ENCODE results near the gene GPR152. TPM values are rescaled to one million over a fixed set of nuclear protein-coding genes. Genes with fewer than 3 reads are reported as not detected.

GPR152 gene
- total and polyA plus RNA-seq, 7 experiments from 2014 or later, result 1.4 to 1.5 TPM; not detected in 5

DNA sequence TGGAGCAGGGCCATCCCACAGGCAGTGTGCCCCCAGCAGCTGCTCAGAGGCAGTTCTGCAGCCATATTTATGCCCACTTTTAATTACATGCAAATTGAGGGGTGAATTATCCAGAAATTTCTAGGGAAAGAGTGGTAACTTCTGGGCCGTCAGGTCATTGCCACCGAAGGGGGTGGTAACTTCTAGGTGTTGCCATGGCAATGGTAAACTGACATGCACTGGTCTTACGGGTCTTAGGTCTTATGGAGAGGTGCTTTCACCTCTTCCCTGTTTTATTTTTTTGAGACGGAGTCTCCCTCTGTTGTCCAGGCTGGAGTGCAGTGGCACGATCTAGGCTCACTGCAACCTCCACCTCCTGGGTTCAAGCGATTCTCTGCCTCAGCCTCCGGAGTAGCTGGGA, 20.4 kb upstream of the GPR152 start:
- Mint-ChIP-seq H3K27ac (no peak overlapping the region), H3K9me3 (no peaks in the 10 kb centered on the region)
- intact Hi-C loops (cut with micrococcal nuclease), result no loop called here

GRCh38 chr11:67470337-67471002, 17.9 kb upstream of the GPR152 start:
- Mint-ChIP-seq H3K27me3 (peaks cover 0 to 10% (median 0%) of the 10 kb centered on the region in 5 donors), H3K4me1 (peaks cover 19 to 35% (median 23%) of the 10 kb centered on the region in 7 donors), H3K9me3 (no peaks in the 10 kb centered on the region), H3K27ac (peak overlapping the region in 4 of 9 donors; percentile 5 to 88 (median 48)), H3K36me3 (peaks cover 0 to 3% (median 0%) of the 10 kb centered on the region in 5 donors), H3K4me3 (peak overlapping the region in 5 of 10 donors; percentile 87 to 92 (median 91))
- no peak overlapping the region for H3K27ac ChIP-seq (ENCODE audit: low read depth, low read length)
- no peak overlapping the region for H3K4me3 ChIP-seq (ENCODE audit: low read length)
- ChIA-PET CTCF (interaction anchor here (0.6 to 1.6 kb wide), 5 partner anchors 26 to 125 kb away, joined by 3 to 6 read pairs (median 3); partner anchors contain the start of gene PPP1CA), POLR2A (interaction anchor here (1.1 to 18.3 kb wide), 8 partner anchors 14 to 68 kb away, joined by 3 to 230 read pairs (median 138); partner anchors contain the start of genes AIP, CARNS1, CORO1B and GPR152)
- peaks cover 0 to 4% (median 0%) of the 10 kb centered on the region in 3 experiments for H3K36me3 ChIP-seq (ENCODE audit: control insufficient read depth in 2 of 3, insufficient read depth in 3 of 3, low read length in 3 of 3)
- H3K9me3 ChIP-seq (ENCODE audit: control insufficient read depth in 2 of 3, low read length in 3 of 3), result no peaks in the 10 kb centered on the region
- H3K4me1 ChIP-seq (ENCODE audit: control insufficient read depth in 2 of 2, insufficient read depth in 2 of 2, low read length in 2 of 2), result peaks cover 8 to 29% of the 10 kb centered on the region in 2 donors
- intact Hi-C loops (cut with micrococcal nuclease), result no loop called here
- H3K27me3 ChIP-seq (ENCODE audit: control insufficient read depth in 2 of 2, insufficient read depth in 2 of 2, low read length in 2 of 2), result no peaks in the 10 kb centered on the region
- ATAC-seq (no peak), DNase-seq (no peak)

More for the DNA sequence above, 20.4 kb upstream of the GPR152 start:
- Mint-ChIP-seq H3K4me1 (peaks cover 5 to 17% (median 8%) of the 10 kb centered on the region in 7 donors), H3K36me3 (no peaks in the 10 kb centered on the region), H3K4me3 (no peak overlapping the region), H3K27me3 (peaks cover 0 to 17% (median 0%) of the 10 kb centered on the region in 5 donors)
- DNase-seq, result no peak
- POLR2A ChIA-PET, result interaction anchor here (0.6 to 11.2 kb wide), 6 partner anchors 10 to 181 kb away, joined by 3 to 207 read pairs (median 6); partner anchors contain the start of genes AIP, CARNS1, PPP1CA and PTPRCAP
- CTCF ChIA-PET, result interaction anchor here (1.0 kb wide), 1 partner anchor 38 kb away, joined by 4 read pairs; no protein-coding TSS in a partner anchor
- Histone ChIP-seq H3K27ac (ENCODE audit: low read depth, low read length) (no peak overlapping the region), H3K4me3 (ENCODE audit: low read length) (no peak overlapping the region), H3K36me3 (ENCODE audit: control insufficient read depth in 2 of 3, insufficient read depth in 3 of 3, low read length in 3 of 3) (peaks cover 0 to 4% (median 0%) of the 10 kb centered on the region in 3 experiments), H3K9me3 (ENCODE audit: control insufficient read depth in 2 of 3, low read length in 3 of 3) (no peaks in the 10 kb centered on the region), H3K4me1 (ENCODE audit: control insufficient read depth in 2 of 2, insufficient read depth in 2 of 2, low read length in 2 of 2) (peaks cover 7 to 12% of the 10 kb centered on the region in 2 donors), H3K27me3 (ENCODE audit: control insufficient read depth in 2 of 2, insufficient read depth in 2 of 2, low read length in 2 of 2) (no peaks in the 10 kb centered on the region)
- ATAC-seq, result no peak

DNA sequence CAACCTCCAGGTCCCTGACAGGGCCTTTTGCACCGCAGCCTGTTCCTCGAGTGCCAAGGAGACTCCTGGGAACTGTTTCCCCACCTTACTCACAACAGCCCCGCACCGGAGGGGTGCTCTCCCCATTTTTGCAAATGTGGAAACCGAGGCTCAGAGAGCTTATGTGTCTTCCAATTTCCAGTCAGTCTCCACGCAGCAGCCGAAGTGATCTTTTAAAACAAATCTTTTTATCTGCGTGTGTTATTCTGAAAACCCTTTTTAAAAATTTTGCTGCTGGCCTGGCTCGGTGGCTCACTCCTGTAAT, 16.9 kb upstream of the GPR152 start:
- peak overlapping the region; percentile 67 for H3K4me3 ChIP-seq (ENCODE audit: low read length)
- no peak for DNase-seq
- H3K36me3 Mint-ChIP-seq, result peaks cover 0 to 9% (median 0%) of the 10 kb centered on the region in 5 donors
- ChIA-PET CTCF (interaction anchor here (0.7 to 2.8 kb wide), 6 partner anchors 15 to 68 kb away, joined by 3 to 11 read pairs (median 6); partner anchors contain the start of genes PPP1CA and PTPRCAP), POLR2A (interaction anchor here (1.1 to 18.3 kb wide), 12 partner anchors 10 to 78 kb away, joined by 3 to 230 read pairs (median 56); partner anchors contain the start of genes AIP, CARNS1, CORO1B and GPR152)
- H3K4me3 Mint-ChIP-seq, result peak overlapping the region; percentile 72 to 92 (median 84)
- no peaks in the 10 kb centered on the region for H3K9me3 Mint-ChIP-seq
- H3K27ac Mint-ChIP-seq, result peak overlapping the region; percentile 28 to 93 (median 88)
- peak overlapping the region; percentile 94 for H3K27ac ChIP-seq (ENCODE audit: low read depth, low read length)
- no peak for ATAC-seq
- no peaks in the 10 kb centered on the region for H3K27me3 ChIP-seq (ENCODE audit: control insufficient read depth in 2 of 2, insufficient read depth in 2 of 2, low read length in 2 of 2)
- H3K9me3 ChIP-seq (ENCODE audit: control insufficient read depth in 2 of 3, low read length in 3 of 3), result no peaks in the 10 kb centered on the region
- H3K36me3 ChIP-seq (ENCODE audit: control insufficient read depth in 2 of 3, insufficient read depth in 3 of 3, low read length in 3 of 3), result peaks cover 0 to 4% (median 0%) of the 10 kb centered on the region in 3 experiments
- peaks cover 0 to 7% (median 0%) of the 10 kb centered on the region in 5 donors for H3K27me3 Mint-ChIP-seq
- H3K4me1 ChIP-seq (ENCODE audit: control insufficient read depth in 2 of 2, insufficient read depth in 2 of 2, low read length in 2 of 2), result peaks cover 14 to 33% of the 10 kb centered on the region in 2 donors
- intact Hi-C loops (cut with micrococcal nuclease), result loop anchor here (1.0 kb wide), 14 partner anchors 13 to 230 kb away; partner anchors contain the start of genes PPP1CA (in 2 of the 2), PTPRCAP (in 2 of the 2), RPS6KB2 (in 2 of the 2) and AIP (in 1 of the 2)
- peaks cover 23 to 39% (median 29%) of the 10 kb centered on the region in 7 donors for H3K4me1 Mint-ChIP-seq

GRCh38 chr11:67468759-67469507, 16.4 kb upstream of the GPR152 start, which contains the start of gene TMEM134:
TSS of gene TMEM134 (minus strand) at chr11:67469251. CDS start at chr11:67469192, 59 bp downstream.
- H3K4me1 Mint-ChIP-seq, result peaks cover 23 to 44% (median 29%) of the 10 kb centered on the region in 7 donors
- H3K4me3 ChIP-seq (ENCODE audit: low read length), result peak within 1 kb of the TSS; percentile 74

GRCh38 chr11:67468456-67468758, 15.9 kb upstream of the GPR152 start:
- Histone ChIP-seq H3K27ac (ENCODE audit: low read depth, low read length) (peak overlapping the region; percentile 94), H3K27me3 (ENCODE audit: control insufficient read depth in 2 of 2, insufficient read depth in 2 of 2, low read length in 2 of 2) (no peaks in the 10 kb centered on the region), H3K4me3 (ENCODE audit: low read length) (peak overlapping the region; percentile 74), H3K9me3 (ENCODE audit: control insufficient read depth in 2 of 3, low read length in 3 of 3) (no peaks in the 10 kb centered on the region), H3K36me3 (ENCODE audit: control insufficient read depth in 2 of 3, insufficient read depth in 3 of 3, low read length in 3 of 3) (peaks cover 0 to 4% (median 0%) of the 10 kb centered on the region in 3 experiments), H3K4me1 (ENCODE audit: control insufficient read depth in 2 of 2, insufficient read depth in 2 of 2, low read length in 2 of 2) (peaks cover 20 to 42% of the 10 kb centered on the region in 2 donors)
- H3K4me3 Mint-ChIP-seq, result peak overlapping the region; percentile 87 to 95 (median 90)
- H3K27me3 Mint-ChIP-seq, result peaks cover 0 to 6% (median 0%) of the 10 kb centered on the region in 5 donors
- peaks cover 23 to 44% (median 29%) of the 10 kb centered on the region in 7 donors for H3K4me1 Mint-ChIP-seq
- ChIA-PET CTCF (interaction anchor here (0.8 to 2.8 kb wide), 10 partner anchors 13 to 81 kb away, joined by 3 to 11 read pairs (median 6); partner anchors contain the start of genes AIP, PPP1CA, PTPRCAP and TBC1D10C), POLR2A (interaction anchor here (0.6 to 18.3 kb wide), 20 partner anchors 9 to 229 kb away, joined by 3 to 230 read pairs (median 11); partner anchors contain the start of genes AIP, CABP4, CARNS1 and CORO1B)
- DNase-seq (peak in 1 of 9 donors; percentile 20), ATAC-seq (no peak)
- intact Hi-C loops (cut with micrococcal nuclease), result no loop called here
- peak overlapping the region; percentile 77 to 97 (median 88) for H3K27ac Mint-ChIP-seq
- no peaks in the 10 kb centered on the region for H3K9me3 Mint-ChIP-seq
- H3K36me3 Mint-ChIP-seq, result peaks cover 0 to 9% (median 0%) of the 10 kb centered on the region in 5 donors

More at GRCh38 chr11:67468759-67469507, 16.4 kb upstream of the GPR152 start, which contains the start of gene TMEM134:
- peaks cover 0 to 9% (median 0%) of the 10 kb centered on the region in 5 donors for H3K36me3 Mint-ChIP-seq
- H3K9me3 Mint-ChIP-seq, result no peaks in the 10 kb centered on the region
- no peaks in the 10 kb centered on the region for H3K27me3 ChIP-seq (ENCODE audit: control insufficient read depth in 2 of 2, insufficient read depth in 2 of 2, low read length in 2 of 2)
- ChIA-PET CTCF (interaction anchor here (0.7 to 2.8 kb wide), 13 partner anchors 13 to 82 kb away, joined by 3 to 11 read pairs (median 6); partner anchors contain the start of genes AIP, PPP1CA, PTPRCAP and TBC1D10C), POLR2A (interaction anchor here (0.6 to 18.3 kb wide), 21 partner anchors 9 to 229 kb away, joined by 3 to 230 read pairs (median 11); partner anchors contain the start of genes AIP, CABP4, CARNS1 and CORO1B)
- peaks cover 0 to 4% (median 0%) of the 10 kb centered on the region in 3 experiments for H3K36me3 ChIP-seq (ENCODE audit: control insufficient read depth in 2 of 3, insufficient read depth in 3 of 3, low read length in 3 of 3)
- H3K9me3 ChIP-seq (ENCODE audit: control insufficient read depth in 2 of 3, low read length in 3 of 3), result no peaks in the 10 kb centered on the region
- intact Hi-C loops (cut with micrococcal nuclease), result loop anchor here (1.0 kb wide), 14 partner anchors 13 to 230 kb away; partner anchors contain the start of genes PPP1CA (in 2 of the 2), PTPRCAP (in 2 of the 2), RPS6KB2 (in 2 of the 2) and AIP (in 1 of the 2)
- peaks cover 19 to 39% of the 10 kb centered on the region in 2 donors for H3K4me1 ChIP-seq (ENCODE audit: control insufficient read depth in 2 of 2, insufficient read depth in 2 of 2, low read length in 2 of 2)
- DNase-seq (peak; percentile 82 to 95 (median 89)), ATAC-seq (peak; percentile 92)
- H3K27me3 Mint-ChIP-seq, result peaks cover 0 to 6% (median 0%) of the 10 kb centered on the region in 5 donors
- peak within 1 kb of the TSS; percentile 87 to 95 (median 90) for H3K4me3 Mint-ChIP-seq
- peak within 1 kb of the TSS; percentile 79 to 97 (median 88) for H3K27ac Mint-ChIP-seq
- peak within 1 kb of the TSS; percentile 94 for H3K27ac ChIP-seq (ENCODE audit: low read depth, low read length)
